Globus pallidus (tissue), 1 donor: ENCODE results near the gene FARP1.

Experiments
- DNase-seq: peaks from one replicate; pipeline ENCODE4 v3.0.0-alpha.2; 2015; ENCODE audit warnings: low spot score

Gene FARP1

DNA sequence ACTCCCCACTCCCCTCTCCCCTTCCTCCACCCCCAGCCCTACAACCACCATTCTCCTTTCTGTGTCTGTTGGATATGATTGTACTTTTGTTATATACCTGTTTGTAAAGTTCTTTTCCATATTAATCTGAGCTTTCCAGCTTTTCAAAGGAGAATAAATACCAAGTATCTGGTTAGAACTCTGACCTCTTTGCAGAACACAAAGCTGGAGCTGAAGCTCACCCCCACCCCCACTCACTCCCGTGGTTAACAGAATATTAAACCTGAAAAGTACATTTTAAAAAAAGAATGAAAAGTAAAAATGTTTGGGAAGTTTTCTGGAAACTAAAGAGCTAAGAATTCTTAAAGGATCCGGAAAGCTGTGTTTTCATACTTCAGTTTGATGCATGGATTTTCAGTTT lies 189.3 kb downstream of the FARP1 start:
- DNase-seq: no peak

- DNase-seq: no peak
These were observed 189.8 kb downstream of the FARP1 start for GRCh38 chr13:98332691-98333090.

- no peak for DNase-seq
These were observed 190.6 kb downstream of the FARP1 start for GRCh38 chr13:98333486-98333885.

- no peak for DNase-seq
These were observed 191.8 kb downstream of the FARP1 start for GRCh38 chr13:98334620-98335205.

- no peak for DNase-seq
These were observed 192.8 kb downstream of the FARP1 start for GRCh38 chr13:98335721-98336120.

GRCh38 chr13:98338310-98338709 lies 195.4 kb downstream of the FARP1 start:
- no peak for DNase-seq

- no peak for DNase-seq
These were observed 197.0 kb downstream of the FARP1 start for GRCh38 chr13:98339684-98340425.

- no peak for DNase-seq
These were observed 200.1 kb downstream of the FARP1 start for GRCh38 chr13:98342953-98343352.

GRCh38 chr13:98343461-98343860 lies 200.6 kb downstream of the FARP1 start:
- no peak for DNase-seq

DNA sequence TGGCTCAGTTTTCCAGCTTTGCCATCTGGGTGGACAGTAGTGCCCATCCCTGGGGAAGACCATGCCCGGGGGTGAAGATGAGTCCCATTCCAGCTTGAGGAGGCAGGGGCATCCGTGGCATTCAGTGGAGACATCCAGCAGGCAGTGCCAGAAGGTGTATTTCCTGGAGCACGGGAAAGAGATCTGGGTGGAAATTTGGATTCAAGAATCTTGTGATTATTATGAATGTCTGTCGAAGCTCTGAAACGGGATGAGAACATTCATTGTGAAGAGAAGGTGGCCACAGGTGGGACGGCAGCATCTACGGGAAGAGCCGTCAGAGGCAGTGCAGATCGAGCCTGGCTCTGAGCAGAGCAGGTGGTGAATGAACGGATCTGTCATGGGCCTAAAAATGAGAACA lies 201.5 kb downstream of the FARP1 start:
- no peak for DNase-seq

GRCh38 chr13:98345107-98345935 lies 202.4 kb downstream of the FARP1 start:
- DNase-seq: no peak

DNA sequence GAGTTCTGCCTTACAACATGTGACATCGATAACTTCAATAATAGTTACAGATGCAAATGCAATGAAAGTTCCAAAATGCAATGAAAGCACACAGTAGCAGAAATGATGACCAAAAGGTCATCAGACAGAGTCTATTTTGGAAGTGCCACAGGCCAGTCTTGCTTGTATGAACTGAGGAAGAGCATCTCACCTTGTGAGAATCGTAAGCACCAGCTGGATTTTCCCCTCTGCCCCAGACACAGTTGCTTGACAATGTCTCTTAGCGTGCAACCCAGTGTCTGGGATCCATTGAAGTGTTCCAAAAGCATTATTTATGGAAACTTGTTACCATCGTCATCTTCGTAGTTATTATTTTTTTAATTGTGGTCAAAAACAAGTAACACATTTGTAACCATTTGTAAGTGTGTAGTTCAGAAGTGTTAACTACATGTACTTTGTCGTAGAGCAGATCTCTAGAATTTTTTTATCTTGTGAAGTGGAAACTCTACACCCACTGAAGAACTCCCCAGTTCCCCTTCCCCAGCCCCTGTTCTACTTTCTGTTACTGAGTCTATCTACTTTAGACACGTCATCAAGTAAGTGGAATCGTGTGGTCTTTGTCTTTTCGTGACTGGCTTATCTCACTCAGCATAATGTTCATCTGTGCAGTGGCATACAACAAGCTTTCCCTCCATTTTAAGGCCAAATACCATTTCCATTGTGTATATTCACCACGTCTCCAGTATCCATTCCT lies 204.2 kb downstream of the FARP1 start:
- DNase-seq: no peak

DNA sequence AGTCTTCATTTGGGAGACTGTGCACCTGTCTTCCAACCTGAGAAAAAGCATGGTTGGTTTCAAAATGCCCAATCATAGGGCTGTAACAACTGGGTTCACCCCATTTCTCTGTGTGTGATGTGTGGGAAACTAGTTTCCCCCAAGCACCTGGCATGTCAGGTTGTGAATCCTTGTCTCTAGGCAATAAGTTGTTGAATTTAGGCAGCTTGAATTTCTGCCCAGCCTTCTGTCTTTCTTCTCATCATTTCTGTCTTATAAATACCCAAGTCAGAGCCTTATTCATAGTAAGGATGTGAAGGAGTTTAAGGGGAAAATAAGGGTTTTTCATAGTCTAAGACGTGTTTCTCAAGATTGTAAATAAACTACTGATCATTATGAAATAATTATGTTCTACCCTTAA lies 204.9 kb downstream of the FARP1 start:
- DNase-seq: no peak

GRCh38 chr13:98348466-98349200 lies 205.7 kb downstream of the FARP1 start:
- DNase-seq: no peak

- no peak for DNase-seq
These were observed 206.9 kb downstream of the FARP1 start for GRCh38 chr13:98349731-98350305.

DNA sequence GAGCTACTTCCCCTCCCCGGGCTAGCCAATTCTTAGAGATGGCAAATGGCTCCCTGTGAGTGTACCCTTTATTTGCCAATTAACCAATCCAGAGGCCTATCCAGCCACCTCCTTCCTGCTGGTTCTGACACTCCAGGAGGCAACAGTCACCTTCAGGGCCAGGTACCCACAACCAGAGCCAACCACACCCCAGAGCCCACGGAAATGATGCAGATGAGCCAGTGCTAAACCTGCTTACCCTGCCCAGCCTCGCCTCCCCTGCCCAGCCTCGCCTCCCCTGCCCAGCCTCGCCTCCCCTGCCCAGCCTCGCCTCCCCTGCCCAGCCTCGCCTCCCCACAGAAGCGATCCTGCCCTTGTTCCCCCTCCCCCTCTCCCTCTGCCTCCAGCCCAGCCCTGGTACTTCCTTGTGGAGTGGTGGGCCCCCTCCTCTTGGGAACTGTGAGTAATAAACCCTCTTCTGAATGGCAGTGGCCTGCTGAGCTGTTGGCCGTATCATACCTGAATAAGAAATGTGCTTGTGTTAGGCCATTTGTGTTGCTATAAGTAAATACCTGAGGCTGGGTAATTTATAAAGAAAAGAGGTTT lies 207.9 kb downstream of the FARP1 start:
- no peak for DNase-seq

- no peak for DNase-seq
These were observed 208.7 kb downstream of the FARP1 start for GRCh38 chr13:98351636-98352035.

DNA sequence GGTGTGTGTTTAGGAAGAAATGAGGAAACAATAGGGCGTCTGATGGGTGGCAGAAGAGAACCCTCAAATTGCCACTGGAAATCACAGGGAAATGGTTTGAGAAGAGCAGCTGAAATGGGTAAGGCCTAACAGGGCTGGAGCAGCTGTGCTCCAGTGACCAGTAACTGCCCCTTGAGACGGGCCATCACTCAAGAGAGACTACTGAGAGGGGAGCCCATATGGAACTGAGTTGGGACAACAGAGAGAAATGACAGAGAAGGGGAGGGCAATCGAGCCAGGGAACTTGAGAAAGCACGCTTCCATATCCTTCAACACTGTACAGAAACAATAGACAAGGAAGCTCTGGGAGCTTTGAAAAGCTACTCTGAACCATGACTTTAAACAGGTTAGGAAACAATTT lies 209.3 kb downstream of the FARP1 start:
- no peak for DNase-seq

GRCh38 chr13:98353750-98354149 lies 210.9 kb downstream of the FARP1 start:
- no peak for DNase-seq

DNA sequence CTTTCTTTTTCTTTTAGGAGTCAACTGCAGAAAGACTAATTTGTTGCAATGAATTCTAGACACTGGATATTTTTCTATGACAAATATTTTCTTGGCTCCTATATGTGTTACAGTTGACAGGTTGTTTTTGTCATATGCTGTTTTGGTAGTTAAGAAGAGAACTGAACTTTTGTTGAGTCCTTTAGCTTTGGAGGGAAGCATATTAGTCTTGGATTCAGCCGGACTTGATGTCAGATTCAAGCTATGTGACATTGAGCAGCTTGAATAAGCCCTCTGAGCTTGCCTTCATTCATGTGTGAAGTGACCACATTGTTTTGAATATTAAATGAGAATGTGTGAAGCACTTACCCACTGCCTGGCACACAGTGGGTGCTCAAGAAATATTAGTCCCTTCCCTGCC lies 216.0 kb downstream of the FARP1 start:
- DNase-seq: no peak

DNA sequence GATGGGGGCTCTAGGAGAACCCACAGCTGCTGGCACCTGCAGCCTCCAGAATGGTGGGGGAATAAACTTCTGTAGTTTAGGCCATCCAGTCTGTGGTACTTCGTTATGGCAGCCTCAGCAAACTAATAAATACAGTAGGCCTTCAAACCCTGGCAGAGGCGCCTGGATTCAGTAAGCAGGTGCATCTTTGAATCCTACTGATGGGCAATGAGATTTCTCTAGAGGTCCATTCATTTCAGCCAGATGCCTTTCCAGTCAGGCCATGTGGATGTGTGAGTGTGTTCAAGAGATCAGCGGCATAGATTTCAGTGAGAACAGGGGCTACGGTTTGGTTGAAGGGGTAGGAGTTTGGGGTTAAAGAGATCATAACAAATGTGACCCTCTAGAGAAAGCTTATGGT lies 217.7 kb downstream of the FARP1 start:
- DNase-seq: no peak
